GM23338 (cell line): ENCODE results near the gene RBM48.

Experiments used
- REST ChIP-seq: IDR thresholded peaks from one replicate; pipeline ENCODE4 v1.6.1; 2018; ENCODE audit warnings: antibody characterized with exemption; ENCODE audit not compliant: unreplicated experiment
- ZNF331 ChIP-seq: fragments of 250-450 bp; sonication (Bioruptor Pico); IDR thresholded peaks from 2 replicates; pipeline ENCODE4 v1.5.0; 2020; ENCODE audit warnings: low read depth, mild to moderate bottlenecking, moderate library complexity

GRCh38 chr7:92547579-92547978 is 19.0 kb downstream of the RBM48 start:
- TF ChIP-seq ZNF331 = no peak
- TF ChIP-seq REST = no peak
